ENCODE results near the gene CAMTA1.

GRCh38 chr1:7048395-7048794 lies 263.1 kb downstream of the CAMTA1 start:
- TF ChIP-seq CTCF (IDR thresholded peaks at IDR 0.05) (no peak), POLR2A (IDR thresholded peaks at IDR 0.05) (no peak), EP300 (IDR thresholded peaks at IDR 0.05) (no peak)

Measured in stomach (tissue), 4 donors.